BE2C (cell line): ENCODE data around the gene ESRRB.

Source experiments
- DNase-seq: peaks from one replicate; pipeline ENCODE4 v3.0.0-alpha.2; 2020
- H3K27me3 ChIP-seq: fragments of 250-450 bp; sonication (Bioruptor Pico); 2 replicates; pipeline ENCODE4 v1.5.1; 2020; ENCODE audit warnings: mild to moderate bottlenecking
- H3K36me3 ChIP-seq: fragments of 250-450 bp; sonication (Bioruptor Pico); 2 replicates; pipeline ENCODE4 v1.5.1; 2020; ENCODE audit warnings: mild to moderate bottlenecking
- H3K4me1 ChIP-seq: fragments of 250-450 bp; sonication (Bioruptor Pico); 2 replicates; pipeline ENCODE4 v1.5.1; 2020
- H3K4me3 ChIP-seq: 2 replicates; pipeline ENCODE4 v1.5.1; 2011; ENCODE audit warnings: low read depth, low read length
- H3K9me3 ChIP-seq: fragments of 250-450 bp; sonication (Bioruptor Pico); 2 replicates; pipeline ENCODE4 v1.5.1; 2020
- TF ChIP-seq, protein P1 (sequence below): IDR thresholded peaks from 2 replicates; pipeline ENCODE4 v1.5.1; 2012; ENCODE audit warnings: mild to moderate bottlenecking, low read depth, low read length

Gene ESRRB

DNA sequence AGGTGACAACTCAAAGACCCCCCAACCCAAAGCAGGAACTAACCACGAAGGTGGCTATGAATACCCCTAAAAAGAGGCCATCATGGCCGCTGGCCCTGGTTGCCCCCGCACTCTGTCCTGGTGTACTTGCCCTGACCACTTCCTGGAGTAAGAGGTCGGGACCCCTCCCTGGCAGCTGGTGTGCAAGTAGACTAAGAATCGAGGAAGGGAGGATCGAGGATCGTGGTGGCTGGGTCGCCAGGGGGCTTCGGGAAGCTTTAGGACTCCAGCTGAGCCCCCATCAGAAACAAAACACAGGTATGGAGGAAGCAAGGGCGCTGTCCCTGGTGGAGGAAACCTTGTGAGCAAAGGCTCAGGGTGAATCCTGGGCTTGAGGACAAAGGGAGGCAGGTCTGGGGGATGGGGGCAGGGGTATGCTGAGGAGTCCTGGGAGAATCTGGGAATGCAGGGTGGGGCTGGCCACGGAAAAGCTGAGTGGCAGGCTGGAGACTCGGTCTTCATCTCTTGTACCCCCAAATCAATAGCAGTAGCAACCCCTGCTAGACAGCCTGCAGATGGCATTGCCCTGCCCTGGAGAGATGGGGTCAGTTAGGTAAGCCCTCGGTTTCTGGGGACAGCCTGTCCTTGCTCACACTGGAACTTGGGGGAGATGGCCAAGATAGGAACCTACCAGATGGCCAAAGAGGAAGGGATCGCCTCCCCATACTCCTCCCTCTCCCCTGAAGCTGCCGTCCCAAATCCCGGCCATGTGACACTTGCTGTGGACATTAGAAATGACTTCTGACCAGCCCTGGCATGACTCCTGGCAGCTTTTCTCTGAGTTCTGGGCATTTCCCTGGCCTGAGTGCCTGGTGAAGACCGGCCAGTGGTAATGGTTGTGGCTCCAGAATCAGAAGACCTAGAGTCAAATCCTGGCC is 45.3 kb upstream of the ESRRB start:
- Histone ChIP-seq H3K4me1 (no peaks in the 10 kb centered on the region), H3K36me3 (no peaks in the 10 kb centered on the region), H3K9me3 (no peaks in the 10 kb centered on the region), H3K27me3 (peaks cover 76% of the 10 kb centered on the region), H3K4me3 (no peak overlapping the region)
- TF ChIP-seq, protein P1, sequence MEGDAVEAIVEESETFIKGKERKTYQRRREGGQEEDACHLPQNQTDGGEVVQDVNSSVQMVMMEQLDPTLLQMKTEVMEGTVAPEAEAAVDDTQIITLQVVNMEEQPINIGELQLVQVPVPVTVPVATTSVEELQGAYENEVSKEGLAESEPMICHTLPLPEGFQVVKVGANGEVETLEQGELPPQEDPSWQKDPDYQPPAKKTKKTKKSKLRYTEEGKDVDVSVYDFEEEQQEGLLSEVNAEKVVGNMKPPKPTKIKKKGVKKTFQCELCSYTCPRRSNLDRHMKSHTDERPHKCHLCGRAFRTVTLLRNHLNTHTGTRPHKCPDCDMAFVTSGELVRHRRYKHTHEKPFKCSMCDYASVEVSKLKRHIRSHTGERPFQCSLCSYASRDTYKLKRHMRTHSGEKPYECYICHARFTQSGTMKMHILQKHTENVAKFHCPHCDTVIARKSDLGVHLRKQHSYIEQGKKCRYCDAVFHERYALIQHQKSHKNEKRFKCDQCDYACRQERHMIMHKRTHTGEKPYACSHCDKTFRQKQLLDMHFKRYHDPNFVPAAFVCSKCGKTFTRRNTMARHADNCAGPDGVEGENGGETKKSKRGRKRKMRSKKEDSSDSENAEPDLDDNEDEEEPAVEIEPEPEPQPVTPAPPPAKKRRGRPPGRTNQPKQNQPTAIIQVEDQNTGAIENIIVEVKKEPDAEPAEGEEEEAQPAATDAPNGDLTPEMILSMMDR, result no peak
- DNase-seq, result no peak

DNA sequence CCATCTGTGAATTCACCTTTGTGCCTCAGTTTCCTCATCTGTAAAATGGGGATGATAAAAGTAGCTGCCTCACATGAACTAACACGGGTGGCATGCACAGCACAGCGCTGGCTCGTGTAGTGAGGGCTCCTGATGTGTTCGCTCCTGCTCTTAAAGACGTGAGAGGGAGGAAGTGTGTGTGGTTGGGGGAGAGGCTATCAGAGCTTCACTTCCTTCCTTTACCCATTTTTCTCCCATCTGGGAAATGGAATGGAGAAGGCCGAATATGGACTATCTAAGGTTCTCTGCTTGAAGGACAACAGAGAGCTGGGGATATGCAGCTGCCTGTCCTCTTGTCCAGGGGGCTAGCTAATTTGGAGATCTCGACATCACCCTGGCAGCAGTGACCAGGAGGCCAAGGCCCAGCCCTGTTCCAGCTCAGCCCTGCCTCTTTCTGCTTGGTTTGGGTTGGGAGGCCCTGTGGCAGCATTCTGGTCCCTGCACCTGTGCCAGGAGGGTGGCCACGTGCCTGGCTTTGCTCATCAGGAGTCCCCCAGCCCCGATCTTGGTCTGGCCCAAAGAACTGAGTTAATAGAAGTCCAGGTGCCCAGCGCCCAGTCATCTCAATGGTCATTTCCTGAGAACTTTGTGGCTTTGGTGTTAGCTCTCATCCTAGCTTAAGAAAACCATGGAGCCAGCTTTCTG is 44.5 kb upstream of the ESRRB start:
- H3K9me3 ChIP-seq, result no peaks in the 10 kb centered on the region
- no peaks in the 10 kb centered on the region for H3K4me1 ChIP-seq
- H3K27me3 ChIP-seq, result peaks cover 76% of the 10 kb centered on the region
- no peaks in the 10 kb centered on the region for H3K36me3 ChIP-seq
- no peak overlapping the region for H3K4me3 ChIP-seq
- TF ChIP-seq, protein P1, result no peak
- no peak for DNase-seq

DNA sequence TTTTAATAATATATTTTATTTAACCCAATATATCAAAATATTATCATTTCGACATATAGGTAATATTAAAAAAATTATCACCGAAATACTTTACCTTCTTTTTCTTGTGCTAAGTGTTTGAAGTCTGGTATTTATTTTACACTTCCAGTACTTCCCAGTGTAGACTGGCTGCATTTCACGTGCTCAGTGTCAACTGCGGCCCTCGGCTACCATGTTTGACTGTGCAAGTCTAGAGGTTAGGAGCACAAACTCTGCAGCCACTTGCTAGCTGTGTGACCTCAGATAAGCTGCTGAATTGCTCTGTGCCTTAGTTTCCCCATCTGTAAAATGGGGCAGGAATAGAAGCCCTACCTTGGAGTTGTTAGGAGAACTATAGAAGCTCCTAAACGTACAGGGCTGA is 42.3 kb upstream of the ESRRB start:
- no peaks in the 10 kb centered on the region for H3K36me3 ChIP-seq
- peaks cover 66% of the 10 kb centered on the region for H3K27me3 ChIP-seq
- no peak for DNase-seq
- no peaks in the 10 kb centered on the region for H3K9me3 ChIP-seq
- H3K4me1 ChIP-seq, result peaks cover 3% of the 10 kb centered on the region; the same call in 1 of the 2 replicates
- TF ChIP-seq, protein P1, result no peak
- H3K4me3 ChIP-seq, result no peak overlapping the region

DNA sequence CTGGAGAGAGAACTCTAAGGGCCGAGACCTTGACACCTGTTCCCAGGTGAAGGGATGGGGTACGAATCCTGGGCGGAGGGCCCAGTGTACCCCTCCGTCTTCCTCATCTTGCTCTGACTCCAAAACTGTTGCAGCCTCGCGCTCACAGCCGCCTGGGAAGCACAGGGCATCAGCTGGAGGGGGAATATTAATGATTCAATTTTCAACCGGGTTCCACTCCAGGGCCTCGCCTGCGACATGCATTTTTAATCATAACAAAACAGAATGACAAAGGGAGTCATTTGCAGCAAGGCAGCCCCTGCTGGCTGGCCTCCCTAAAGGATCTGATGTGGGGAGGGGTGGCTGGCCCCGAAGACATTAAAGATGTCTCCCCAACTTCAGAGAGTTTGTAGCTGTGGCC is 41.6 kb upstream of the ESRRB start:
- DNase-seq, result no peak
- no peaks in the 10 kb centered on the region for H3K9me3 ChIP-seq
- no peak overlapping the region for H3K4me3 ChIP-seq
- peaks cover 66% of the 10 kb centered on the region for H3K27me3 ChIP-seq
- H3K36me3 ChIP-seq, result no peaks in the 10 kb centered on the region
- peaks cover 3% of the 10 kb centered on the region; the same call in 1 of the 2 replicates for H3K4me1 ChIP-seq
- TF ChIP-seq, protein P1, result no peak

DNA sequence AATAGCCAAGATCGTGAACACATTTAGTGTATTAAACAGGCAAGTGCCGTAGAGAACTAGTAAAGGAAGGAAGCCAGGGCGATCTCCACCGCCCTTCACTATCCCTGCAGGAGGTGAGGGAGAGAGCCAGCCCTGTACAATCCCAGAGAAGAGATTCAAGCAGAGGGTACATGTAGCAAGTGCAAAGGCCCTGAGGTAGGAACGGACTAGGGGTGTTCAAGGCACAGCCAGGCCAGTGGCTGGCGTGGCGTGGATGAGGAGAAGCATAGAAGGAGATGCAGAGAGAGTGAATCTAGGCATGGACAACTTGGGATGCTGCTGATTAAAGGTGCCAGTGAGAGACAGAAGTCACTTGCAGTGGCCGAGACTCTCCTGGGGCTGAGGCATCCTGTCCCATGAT is 39.1 kb upstream of the ESRRB start:
- TF ChIP-seq, protein P1, result no peak
- no peaks in the 10 kb centered on the region for H3K9me3 ChIP-seq
- DNase-seq, result no peak
- H3K27me3 ChIP-seq, result peaks cover 68% of the 10 kb centered on the region
- H3K4me3 ChIP-seq, result no peak overlapping the region
- H3K4me1 ChIP-seq, result peaks cover 3% of the 10 kb centered on the region; the same call in 1 of the 2 replicates
- no peaks in the 10 kb centered on the region for H3K36me3 ChIP-seq
